NCI-H2081 (cell line): ENCODE measurements around the gene WDPCP.
"Not testable (repeated sequence)": the region's sequence is repeated elsewhere in the genome, so short reads cannot be mapped to it uniquely, and the experiment has no call there.

ENCODE experiments used
- DNase-seq, 2 experiments: peaks; one replicate each; lab custom pipeline; 2025; lab: John Stamatoyannopoulos, UW

WDPCP gene

GRCh38 chr2:63539416-63540162 is 48.7 kb downstream of the WDPCP start:
- no peak for DNase-seq

- no peak for DNase-seq
These were observed 49.9 kb downstream of the WDPCP start for GRCh38 chr2:63538390-63538789.

- DNase-seq, result no peak
These were observed 51.0 kb downstream of the WDPCP start for GRCh38 chr2:63537306-63537705.

GRCh38 chr2:63530704-63531279 is 57.5 kb downstream of the WDPCP start:
- DNase-seq, result no peak

- DNase-seq, result no peak
These were observed 62.4 kb downstream of the WDPCP start for GRCh38 chr2:63525905-63526304.

GRCh38 chr2:63522950-63523349 is 65.3 kb downstream of the WDPCP start:
- DNase-seq, result no peak

GRCh38 chr2:63520793-63521192 is 67.5 kb downstream of the WDPCP start:
- no peak for DNase-seq

GRCh38 chr2:63514781-63515180 is 73.5 kb downstream of the WDPCP start:
- DNase-seq, result no peak

GRCh38 chr2:63514237-63514716 is 74.0 kb downstream of the WDPCP start:
- no peak for DNase-seq

- DNase-seq, result no peak
These were observed 82.0 kb downstream of the WDPCP start for GRCh38 chr2:63506320-63506719.

GRCh38 chr2:63503818-63504217 is 84.5 kb downstream of the WDPCP start:
- no peak for DNase-seq

GRCh38 chr2:63500398-63500797 is 87.9 kb downstream of the WDPCP start:
- DNase-seq, result no peak

GRCh38 chr2:63497576-63497975 is 90.7 kb downstream of the WDPCP start:
- DNase-seq, result no peak

- no peak for DNase-seq
These were observed 93.3 kb downstream of the WDPCP start for GRCh38 chr2:63494968-63495367.

- no peak for DNase-seq
These were observed 94.2 kb downstream of the WDPCP start for GRCh38 chr2:63494100-63494499.

GRCh38 chr2:63488118-63488713 is 100.1 kb downstream of the WDPCP start:
- DNase-seq, result peak in 1 of 2 experiments; percentile 19

- DNase-seq, result peak; percentile 2 to 15
These were observed 101.4 kb downstream of the WDPCP start for GRCh38 chr2:63486861-63487290.

GRCh38 chr2:63484901-63485300 is 103.4 kb downstream of the WDPCP start:
- DNase-seq, result peak in 1 of 2 experiments; percentile 36

GRCh38 chr2:63484481-63484880 is 103.8 kb downstream of the WDPCP start:
- peak in 1 of 2 experiments; percentile 61 for DNase-seq

GRCh38 chr2:63477686-63478085 is 110.6 kb downstream of the WDPCP start:
- no peak for DNase-seq

GRCh38 chr2:63469313-63469712 is 119.0 kb downstream of the WDPCP start:
- DNase-seq, result not testable (repeated sequence)

- no peak for DNase-seq
These were observed 122.6 kb downstream of the WDPCP start for GRCh38 chr2:63465633-63466032.

- no peak for DNase-seq
These were observed 125.1 kb downstream of the WDPCP start for GRCh38 chr2:63463142-63463541.
